ENCODE results near the gene POLR3K. TPM values are rescaled to one million over a fixed set of nuclear protein-coding genes. Genes with fewer than 3 reads are reported as not detected.

POLR3K gene
- total RNA-seq (10 to 100 TPM; 63.6 to 63.9 TPM), polyA plus RNA-seq (35.1 TPM)

DNA sequence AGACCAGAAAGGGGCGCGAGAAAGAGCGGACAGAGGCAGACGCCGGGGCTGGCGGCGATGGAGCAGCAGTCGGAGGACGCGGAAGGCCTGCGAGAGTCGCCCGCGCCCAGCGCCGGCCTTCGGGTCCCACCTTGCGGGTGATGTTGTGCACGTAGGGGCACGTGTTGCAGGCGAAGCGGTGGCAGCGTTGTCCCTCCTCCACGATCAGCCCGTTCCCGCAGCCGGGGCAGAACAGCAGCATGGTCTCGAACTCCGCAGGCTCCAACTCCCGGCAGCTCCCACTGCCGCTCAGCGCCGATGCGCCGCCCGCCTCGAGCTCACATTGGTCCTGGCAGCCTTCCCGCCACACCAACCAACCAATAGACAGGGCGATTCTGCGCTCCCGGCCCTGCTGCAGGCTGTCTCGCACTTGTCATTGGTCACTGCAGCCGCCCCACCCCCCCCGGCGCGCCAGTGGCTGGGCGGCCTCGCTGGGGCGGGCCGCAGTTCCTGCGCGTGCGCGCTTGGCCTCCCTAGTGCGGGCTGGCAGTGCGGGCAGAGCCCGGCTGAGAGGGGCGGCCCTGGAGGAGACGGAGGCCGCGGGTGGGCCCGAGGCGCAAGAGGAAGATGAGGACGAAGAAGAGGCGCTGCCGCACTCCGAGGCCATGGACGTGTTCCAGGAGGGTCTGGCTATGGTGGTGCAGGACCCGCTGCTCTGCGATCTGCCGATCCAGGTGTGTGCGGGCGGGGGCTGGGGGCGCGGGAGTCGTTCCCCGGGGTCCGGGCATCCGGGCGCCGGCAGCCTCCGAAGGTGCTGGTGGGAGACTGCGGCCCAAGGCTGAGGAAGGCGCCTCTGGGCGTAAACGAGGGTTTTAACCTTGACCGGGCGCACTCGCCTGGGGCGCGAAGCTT is at the start of gene POLR3K, which contains the start of gene SNRNP25:
POLR3K (minus strand) TSS at position 263 of the 891 bp plus-strand sequence; CDS start at position 241, 22 bp downstream.
SNRNP25 (plus strand) TSS at position 483 of the 891 bp plus-strand sequence; CDS start at position 672, 189 bp downstream.
- Mint-ChIP-seq H3K36me3 (peaks cover 0 to 41% (median 5%) of the 10 kb centered on the region in 3 donors), H3K27me3 (no peaks in the 10 kb centered on the region), H3K4me1 (peaks cover 27 to 40% (median 29%) of the 10 kb centered on the region in 3 donors), H3K9me3 (no peaks in the 10 kb centered on the region), H3K4me3 (peak within 1 kb of the TSS; percentile 92 to 99 (median 96)), H3K27ac (peak within 1 kb of the TSS; percentile 71 to 98 (median 94))
- Histone ChIP-seq H3K27ac (ENCODE audit: low read depth, low read length) (peak within 1 kb of the TSS; percentile 80), H3K27me3 (ENCODE audit: insufficient read depth, low read length, poor library complexity, severe bottlenecking) (no peaks in the 10 kb centered on the region), H3K36me3 (ENCODE audit: insufficient read depth, low read length) (no peaks in the 10 kb centered on the region), H3K4me1 (ENCODE audit: insufficient read depth, low read length) (peaks cover 15% of the 10 kb centered on the region), H3K4me3 (ENCODE audit: low read length) (peak within 1 kb of the TSS; percentile 92), H3K9me3 (ENCODE audit: low read length) (no peaks in the 10 kb centered on the region)
- ChIA-PET CTCF (interaction anchor here (0.7 to 1.6 kb wide), 5 partner anchors 12 to 53 kb away, joined by 3 to 7 read pairs (median 4); no protein-coding TSS in a partner anchor), POLR2A (interaction anchor here (0.6 to 1.4 kb wide), 2 partner anchors 9 to 15 kb away, joined by 3 to 5 read pairs; no protein-coding TSS in a partner anchor)
- DNase-seq: peak; percentile 95 to 99 (median 98)

DNA sequence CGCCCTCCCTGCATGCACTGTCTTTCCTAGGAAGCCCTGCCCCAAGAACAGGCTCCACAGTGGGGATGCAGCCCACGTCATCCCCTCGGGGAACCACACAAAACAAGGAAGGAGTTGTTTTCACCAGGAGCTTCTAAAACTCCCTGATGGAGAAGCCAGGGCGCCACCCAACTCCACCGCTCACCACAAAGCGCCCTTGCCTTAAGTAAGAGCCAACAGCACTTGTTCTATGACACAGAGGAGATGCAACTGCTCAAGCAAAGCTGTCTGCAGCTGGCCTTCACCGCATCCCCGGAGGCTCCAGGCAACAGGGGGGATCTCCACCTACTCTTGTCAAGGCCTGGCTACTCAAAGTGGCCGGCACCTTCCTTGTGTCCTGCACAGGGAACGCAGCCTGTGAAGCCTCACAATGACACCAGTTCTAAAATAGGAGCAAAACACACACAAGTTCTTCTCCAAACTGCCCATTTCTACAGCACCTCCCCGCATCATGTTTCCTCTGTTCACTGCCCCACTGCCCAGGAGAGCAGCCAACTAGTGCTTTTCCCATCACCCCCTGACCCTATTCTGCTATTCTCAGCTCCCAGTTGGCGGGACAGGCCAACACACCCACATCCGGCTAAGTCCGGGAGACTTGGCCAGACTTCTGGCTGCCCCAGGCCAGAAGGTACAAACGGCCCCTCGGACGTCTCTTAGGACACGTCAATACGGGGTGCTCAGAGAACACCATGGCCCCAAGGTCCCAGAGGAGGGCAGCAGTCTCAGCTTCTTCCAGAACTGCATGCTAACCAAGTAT is 48.9 kb upstream of the POLR3K start:
- no peaks in the 10 kb centered on the region for H3K4me1 ChIP-seq (ENCODE audit: insufficient read depth, low read length)
- no peaks in the 10 kb centered on the region for H3K27me3 Mint-ChIP-seq
- no peak overlapping the region for H3K4me3 Mint-ChIP-seq
- no peak for DNase-seq
- H3K27ac Mint-ChIP-seq: peak overlapping the region in 1 of 8 donors; percentile 94
- H3K36me3 ChIP-seq (ENCODE audit: insufficient read depth, low read length): peaks cover 4% of the 10 kb centered on the region
- H3K36me3 Mint-ChIP-seq: peaks cover 0 to 43% (median 6%) of the 10 kb centered on the region in 3 donors
- peaks cover 4 to 10% (median 5%) of the 10 kb centered on the region in 3 donors for H3K4me1 Mint-ChIP-seq
- no peak overlapping the region for H3K27ac ChIP-seq (ENCODE audit: low read depth, low read length)
- no peaks in the 10 kb centered on the region for H3K27me3 ChIP-seq (ENCODE audit: insufficient read depth, low read length, poor library complexity, severe bottlenecking)
- ChIA-PET POLR2A (no interaction called here), CTCF (no interaction called here)
- no peaks in the 10 kb centered on the region for H3K9me3 Mint-ChIP-seq
- no peak overlapping the region for H3K4me3 ChIP-seq (ENCODE audit: low read length)
- no peaks in the 10 kb centered on the region for H3K9me3 ChIP-seq (ENCODE audit: low read length)

DNA sequence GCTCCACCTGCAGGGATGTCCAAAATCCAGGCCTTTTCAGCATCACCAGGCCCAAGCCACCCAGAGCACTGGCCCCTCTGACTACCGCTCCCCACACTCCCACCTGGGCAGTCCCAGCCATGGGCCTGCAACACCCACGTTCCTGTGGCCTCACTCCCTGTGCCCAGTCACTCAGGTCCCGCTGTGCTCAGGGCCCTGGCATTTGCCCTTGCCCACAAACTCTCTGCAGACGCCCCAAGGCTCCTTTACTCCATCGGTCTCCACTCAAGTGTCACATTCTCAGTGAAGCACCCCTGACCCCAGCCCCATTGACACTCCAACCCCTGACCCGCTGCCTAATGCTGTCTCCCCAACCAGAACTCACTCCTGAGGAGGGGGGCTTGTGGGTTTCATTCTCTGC is 48.2 kb upstream of the POLR3K start:
- Mint-ChIP-seq H3K36me3 (peaks cover 0 to 42% (median 4%) of the 10 kb centered on the region in 3 donors), H3K9me3 (no peaks in the 10 kb centered on the region), H3K4me1 (peaks cover 3 to 11% (median 6%) of the 10 kb centered on the region in 3 donors), H3K27ac (no peak overlapping the region), H3K27me3 (no peaks in the 10 kb centered on the region), H3K4me3 (no peak overlapping the region)
- H3K4me3 ChIP-seq (ENCODE audit: low read length): no peak overlapping the region
- H3K27ac ChIP-seq (ENCODE audit: low read depth, low read length): no peak overlapping the region
- ChIA-PET POLR2A (no interaction called here), CTCF (no interaction called here)
- H3K36me3 ChIP-seq (ENCODE audit: insufficient read depth, low read length): peaks cover 4% of the 10 kb centered on the region
- no peaks in the 10 kb centered on the region for H3K9me3 ChIP-seq (ENCODE audit: low read length)
- no peak for DNase-seq
- H3K27me3 ChIP-seq (ENCODE audit: insufficient read depth, low read length, poor library complexity, severe bottlenecking): no peaks in the 10 kb centered on the region
- no peaks in the 10 kb centered on the region for H3K4me1 ChIP-seq (ENCODE audit: insufficient read depth, low read length)

DNA sequence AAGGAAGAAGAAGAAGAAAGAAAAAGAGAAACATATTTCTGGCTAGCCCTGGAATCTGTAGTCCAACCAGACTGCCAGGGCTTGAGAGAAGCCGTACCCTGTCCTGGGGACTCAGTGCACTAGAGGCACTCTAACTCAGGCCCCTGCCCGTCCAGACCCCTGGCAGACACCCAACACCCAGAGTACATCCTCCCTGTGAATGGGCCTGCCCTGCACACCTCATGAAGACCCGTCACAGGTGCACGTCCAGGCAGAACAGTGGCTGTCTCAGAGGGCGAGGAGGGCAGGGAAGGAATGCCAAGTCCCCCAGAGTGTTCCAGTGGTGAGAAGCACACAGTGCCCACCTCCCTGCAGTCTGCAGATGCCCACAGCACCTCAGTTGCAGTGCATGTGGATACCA is 47.6 kb upstream of the POLR3K start:
- no peak for DNase-seq
- peaks cover 4% of the 10 kb centered on the region for H3K36me3 ChIP-seq (ENCODE audit: insufficient read depth, low read length)
- H3K36me3 Mint-ChIP-seq: peaks cover 0 to 41% (median 4%) of the 10 kb centered on the region in 3 donors
- no peaks in the 10 kb centered on the region for H3K27me3 Mint-ChIP-seq
- H3K9me3 ChIP-seq (ENCODE audit: low read length): no peaks in the 10 kb centered on the region
- peaks cover 3 to 11% (median 7%) of the 10 kb centered on the region in 3 donors for H3K4me1 Mint-ChIP-seq
- H3K27me3 ChIP-seq (ENCODE audit: insufficient read depth, low read length, poor library complexity, severe bottlenecking): no peaks in the 10 kb centered on the region
- ChIA-PET CTCF (interaction anchor here (0.9 kb wide), 1 partner anchor 35 kb away, joined by 3 read pairs; no protein-coding TSS in a partner anchor), POLR2A (no interaction called here)
- no peaks in the 10 kb centered on the region for H3K4me1 ChIP-seq (ENCODE audit: insufficient read depth, low read length)
- H3K27ac Mint-ChIP-seq: no peak overlapping the region
- H3K4me3 ChIP-seq (ENCODE audit: low read length): no peak overlapping the region
- no peaks in the 10 kb centered on the region for H3K9me3 Mint-ChIP-seq
- no peak overlapping the region for H3K4me3 Mint-ChIP-seq
- no peak overlapping the region for H3K27ac ChIP-seq (ENCODE audit: low read depth, low read length)

DNA sequence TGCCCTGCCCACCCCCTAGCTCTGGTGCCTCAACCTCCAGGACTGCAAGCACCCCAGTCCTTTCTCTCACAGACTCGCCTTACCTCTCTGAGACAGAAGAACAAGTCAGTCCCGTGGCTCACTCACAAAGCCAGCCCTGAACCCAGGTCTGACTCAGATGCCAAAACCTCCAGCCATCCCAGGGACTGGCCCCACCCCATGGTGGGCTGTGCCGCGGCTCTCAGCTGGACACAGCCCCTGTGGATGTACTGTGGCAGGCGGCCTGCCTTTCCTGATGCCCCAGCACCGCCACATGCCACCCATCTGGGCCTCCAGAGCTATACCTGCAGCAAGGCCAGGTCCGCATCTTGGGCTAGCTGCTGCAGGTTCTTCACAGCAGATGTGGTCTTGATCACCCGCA is 44.4 kb upstream of the POLR3K start:
- Histone ChIP-seq H3K4me3 (ENCODE audit: low read length) (no peak overlapping the region), H3K27ac (ENCODE audit: low read depth, low read length) (no peak overlapping the region), H3K9me3 (ENCODE audit: low read length) (no peaks in the 10 kb centered on the region), H3K36me3 (ENCODE audit: insufficient read depth, low read length) (no peaks in the 10 kb centered on the region), H3K27me3 (ENCODE audit: insufficient read depth, low read length, poor library complexity, severe bottlenecking) (no peaks in the 10 kb centered on the region), H3K4me1 (ENCODE audit: insufficient read depth, low read length) (no peaks in the 10 kb centered on the region)
- peaks cover 3 to 11% (median 7%) of the 10 kb centered on the region in 3 donors for H3K4me1 Mint-ChIP-seq
- CTCF ChIA-PET: interaction anchor here (0.7 to 9.1 kb wide), 14 partner anchors 9 to 265 kb away, joined by 3 to 201 read pairs (median 8); partner anchors contain the start of genes MPG, POLR3K and RHBDF1
- no peak for DNase-seq
- peak overlapping the region in 1 of 8 donors; percentile 45 for H3K27ac Mint-ChIP-seq
- H3K27me3 Mint-ChIP-seq: peaks cover 0 to 4% of the 10 kb centered on the region in 2 donors
- H3K4me3 Mint-ChIP-seq: no peak overlapping the region
- H3K36me3 Mint-ChIP-seq: peaks cover 0 to 36% (median 3%) of the 10 kb centered on the region in 3 donors
- no peaks in the 10 kb centered on the region for H3K9me3 Mint-ChIP-seq
- POLR2A ChIA-PET: no interaction called here

DNA sequence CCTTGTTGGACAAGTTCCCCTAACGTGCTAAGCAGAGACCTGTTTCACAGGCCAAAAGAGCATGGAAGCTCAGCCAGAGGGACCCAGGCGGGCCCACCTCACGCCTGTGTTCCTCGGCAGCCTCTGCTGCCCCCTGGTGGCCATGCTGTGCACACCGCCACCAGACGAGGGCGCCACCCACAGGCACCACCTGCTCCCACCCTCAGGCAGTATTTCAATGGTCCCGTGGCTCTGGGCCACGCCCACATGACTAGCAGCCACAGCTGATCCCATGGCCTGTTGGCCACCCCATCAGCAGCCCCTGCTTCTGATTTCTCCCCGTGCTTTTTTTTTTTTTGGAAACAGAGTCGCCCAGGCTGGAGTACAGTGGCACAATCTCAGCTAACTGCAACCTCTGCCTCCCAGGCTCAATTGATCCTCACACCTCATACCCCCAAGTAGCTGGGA is 43.5 kb upstream of the POLR3K start:
- ChIA-PET CTCF (interaction anchor here (0.6 to 9.1 kb wide), 21 partner anchors 10 to 332 kb away, joined by 3 to 201 read pairs (median 5); partner anchors contain the start of genes MPG, POLR3K and RHBDF1), POLR2A (interaction anchor here (0.6 to 1.2 kb wide), 4 partner anchors 20 to 855 kb away, joined by 3 to 5 read pairs (median 4); no protein-coding TSS in a partner anchor)
- no peaks in the 10 kb centered on the region for H3K9me3 ChIP-seq (ENCODE audit: low read length)
- peaks cover 0 to 31% (median 0%) of the 10 kb centered on the region in 3 donors for H3K36me3 Mint-ChIP-seq
- no peak overlapping the region for H3K4me3 ChIP-seq (ENCODE audit: low read length)
- peaks cover 0 to 4% of the 10 kb centered on the region in 2 donors for H3K27me3 Mint-ChIP-seq
- no peaks in the 10 kb centered on the region for H3K36me3 ChIP-seq (ENCODE audit: insufficient read depth, low read length)
- H3K4me1 Mint-ChIP-seq: peaks cover 3 to 11% (median 7%) of the 10 kb centered on the region in 3 donors
- H3K4me1 ChIP-seq (ENCODE audit: insufficient read depth, low read length): no peaks in the 10 kb centered on the region
- H3K9me3 Mint-ChIP-seq: no peaks in the 10 kb centered on the region
- peak; percentile 85 to 91 (median 87) for DNase-seq
- H3K27ac ChIP-seq (ENCODE audit: low read depth, low read length): no peak overlapping the region
- H3K27ac Mint-ChIP-seq: peak overlapping the region in 2 of 8 donors; percentile 7 to 43
- H3K4me3 Mint-ChIP-seq: no peak overlapping the region
- H3K27me3 ChIP-seq (ENCODE audit: insufficient read depth, low read length, poor library complexity, severe bottlenecking): no peaks in the 10 kb centered on the region

DNA sequence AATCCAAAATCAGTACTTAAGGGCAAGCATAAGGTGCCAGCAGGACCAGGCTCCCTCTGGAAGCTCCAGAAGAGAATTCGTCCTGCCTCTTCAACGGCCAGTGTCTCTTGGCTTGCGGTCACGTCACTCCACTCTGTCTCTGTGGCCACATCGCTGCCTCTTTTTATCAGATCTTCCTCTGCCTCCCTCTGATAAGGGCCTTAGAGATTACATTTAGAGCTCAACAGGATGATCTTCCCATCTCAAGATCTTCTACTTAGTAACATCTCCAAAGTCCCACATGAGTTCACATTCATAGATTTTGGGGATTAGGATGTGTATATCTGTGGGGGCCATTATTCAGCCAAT is 41.5 kb upstream of the POLR3K start:
- DNase-seq: no peak
- no peaks in the 10 kb centered on the region for H3K4me1 ChIP-seq (ENCODE audit: insufficient read depth, low read length)
- Mint-ChIP-seq H3K27me3 (peaks cover 0 to 4% of the 10 kb centered on the region in 2 donors), H3K9me3 (no peaks in the 10 kb centered on the region), H3K4me1 (peaks cover 3 to 11% (median 7%) of the 10 kb centered on the region in 3 donors), H3K4me3 (no peak overlapping the region), H3K36me3 (peaks cover 0 to 32% (median 2%) of the 10 kb centered on the region in 3 donors), H3K27ac (peak overlapping the region in 1 of 8 donors; percentile 52)
- no peak overlapping the region for H3K4me3 ChIP-seq (ENCODE audit: low read length)
- no peak overlapping the region for H3K27ac ChIP-seq (ENCODE audit: low read depth, low read length)
- H3K27me3 ChIP-seq (ENCODE audit: insufficient read depth, low read length, poor library complexity, severe bottlenecking): no peaks in the 10 kb centered on the region
- H3K36me3 ChIP-seq (ENCODE audit: insufficient read depth, low read length): no peaks in the 10 kb centered on the region
- no peaks in the 10 kb centered on the region for H3K9me3 ChIP-seq (ENCODE audit: low read length)
- CTCF ChIA-PET: interaction anchor here (1.4 to 9.1 kb wide), 5 partner anchors 12 to 268 kb away, joined by 3 to 201 read pairs (median 53); partner anchors contain the start of genes MPG and RHBDF1
- POLR2A ChIA-PET: no interaction called here

All from CD8-positive, alpha-beta memory T cell (primary cell).